ENCODE results near the gene MCTP1. TPM values are rescaled to one million over a fixed set of nuclear protein-coding genes. Genes with fewer than 3 reads are reported as not detected.
"Not testable (repeated sequence)": the region's sequence is repeated elsewhere in the genome, so short reads cannot be mapped to it uniquely, and the experiment has no call there.

The MCTP1 gene
- total RNA-seq, 1 donor, result 16.7 TPM

GRCh38 chr5:95256446-95256845, 28.4 kb downstream of the MCTP1 start:
- no peak for DNase-seq (ENCODE audit: low read depth in 2 of 3, low spot score in 2 of 3)

GRCh38 chr5:95252801-95253200, 32.1 kb downstream of the MCTP1 start:
- DNase-seq (ENCODE audit: low read depth in 2 of 3, low spot score in 2 of 3), result no peak

- DNase-seq (ENCODE audit: low read depth in 2 of 3, low spot score in 2 of 3), result no peak
Observed at GRCh38 chr5:95251185-95251584, 33.7 kb downstream of the MCTP1 start.

- no peak for DNase-seq (ENCODE audit: low read depth in 2 of 3, low spot score in 2 of 3)
Observed at GRCh38 chr5:95244479-95244878, 40.4 kb downstream of the MCTP1 start.

GRCh38 chr5:95241635-95242034, 43.3 kb downstream of the MCTP1 start:
- peak in 2 of 3 donors; percentile 40 to 52 for DNase-seq (ENCODE audit: low read depth in 2 of 3, low spot score in 2 of 3)

GRCh38 chr5:95241161-95241560, 43.7 kb downstream of the MCTP1 start:
- DNase-seq (ENCODE audit: low read depth in 2 of 3, low spot score in 2 of 3), result peak in 1 of 3 donors; percentile 19

GRCh38 chr5:95238560-95239325, 46.2 kb downstream of the MCTP1 start:
- DNase-seq (ENCODE audit: low read depth in 2 of 3, low spot score in 2 of 3), result peak in 2 of 3 donors; percentile 39 to 75

GRCh38 chr5:95237324-95237723, 47.6 kb downstream of the MCTP1 start:
- no peak for DNase-seq (ENCODE audit: low read depth in 2 of 3, low spot score in 2 of 3)

- DNase-seq (ENCODE audit: low read depth in 2 of 3, low spot score in 2 of 3), result no peak
Observed at GRCh38 chr5:95235439-95235982, 49.4 kb downstream of the MCTP1 start.

GRCh38 chr5:95229646-95230045, 55.2 kb downstream of the MCTP1 start:
- no peak for DNase-seq (ENCODE audit: low read depth in 2 of 3, low spot score in 2 of 3)

GRCh38 chr5:95224701-95225459, 60.0 kb downstream of the MCTP1 start:
- DNase-seq (ENCODE audit: low read depth in 2 of 3, low spot score in 2 of 3), result no peak

GRCh38 chr5:95223566-95224258, 61.2 kb downstream of the MCTP1 start:
- DNase-seq (ENCODE audit: low read depth in 2 of 3, low spot score in 2 of 3), result no peak

GRCh38 chr5:95222836-95223235, 62.1 kb downstream of the MCTP1 start:
- DNase-seq (ENCODE audit: low read depth in 2 of 3, low spot score in 2 of 3), result no peak

GRCh38 chr5:95221234-95221633, 63.7 kb downstream of the MCTP1 start:
- DNase-seq (ENCODE audit: low read depth in 2 of 3, low spot score in 2 of 3), result no peak

GRCh38 chr5:95220381-95220780, 64.5 kb downstream of the MCTP1 start:
- peak in 1 of 3 donors; percentile 52 for DNase-seq (ENCODE audit: low read depth in 2 of 3, low spot score in 2 of 3)

GRCh38 chr5:95219411-95219810, 65.5 kb downstream of the MCTP1 start:
- no peak for DNase-seq (ENCODE audit: low read depth in 2 of 3, low spot score in 2 of 3)

GRCh38 chr5:95217881-95218280, 67.0 kb downstream of the MCTP1 start:
- DNase-seq (ENCODE audit: low read depth in 2 of 3, low spot score in 2 of 3), result no peak

- DNase-seq (ENCODE audit: low read depth in 2 of 3, low spot score in 2 of 3), result no peak
Observed at GRCh38 chr5:95217351-95217750, 67.5 kb downstream of the MCTP1 start.

- DNase-seq (ENCODE audit: low read depth in 2 of 3, low spot score in 2 of 3), result no peak
Observed at GRCh38 chr5:95216136-95216955, 68.5 kb downstream of the MCTP1 start.

- DNase-seq (ENCODE audit: low read depth in 2 of 3, low spot score in 2 of 3), result not testable (repeated sequence)
Observed at GRCh38 chr5:95207811-95208210, 77.1 kb downstream of the MCTP1 start.

Data from hematopoietic multipotent progenitor cell (in vitro differentiated cells).